ENCODE results near the gene NEUROD2. TPM values are rescaled to one million over a fixed set of nuclear protein-coding genes. Genes with fewer than 3 reads are reported as not detected.
A peak's percentile ranks its signal among the peaks of the same experiment; 100 is the strongest.

Gene NEUROD2
- total and polyA plus RNA-seq, 2 of the 13 experiments (the other 11 are each of a cell fraction or from before 2014, with no cell fraction given), result not detected

DNA sequence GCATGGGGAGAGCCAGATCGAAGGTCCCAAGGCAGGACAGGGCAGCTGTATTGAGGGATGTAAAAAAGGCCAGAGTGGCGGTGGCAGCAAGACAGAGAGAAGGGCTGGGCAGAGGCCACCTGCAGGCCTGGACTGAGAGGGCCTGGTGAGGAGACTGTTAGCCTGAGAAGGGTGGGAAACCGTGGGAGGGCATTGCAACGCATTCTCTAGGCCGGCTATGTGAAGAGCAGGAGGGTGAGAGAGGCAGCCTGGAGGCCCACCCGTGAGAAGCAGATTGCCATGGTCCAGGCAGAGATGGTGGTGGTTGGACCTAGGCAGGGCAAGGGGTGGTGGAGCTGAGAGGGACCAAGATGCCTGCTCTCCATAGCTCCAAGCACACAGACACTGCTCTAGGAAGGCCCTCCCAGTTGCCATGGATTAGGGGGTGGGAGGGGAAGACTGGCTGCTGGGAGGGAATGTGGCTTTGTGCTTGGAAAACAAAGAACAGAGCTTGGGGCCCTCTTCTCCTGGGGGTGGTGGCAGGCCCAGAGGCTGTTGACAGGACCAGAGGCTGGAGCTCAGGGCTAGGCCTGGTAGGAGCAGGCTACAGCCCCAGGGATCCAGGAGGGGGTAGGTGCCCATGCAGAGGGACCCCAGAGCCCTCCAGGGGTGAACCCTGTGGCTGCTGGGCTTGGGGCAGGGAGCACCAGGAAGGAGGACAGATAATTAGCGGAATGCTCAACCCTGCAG, 45.0 kb upstream of the NEUROD2 start (continued):
- TF ChIP-seq ZBTB25 (CRISPR knock-in tag; IDR thresholded peaks at IDR 0.05) (no peak), MAFF (IDR thresholded peaks at IDR 0.05; ENCODE audit: low read depth, low read length) (no peak), TMF1 (CRISPR knock-in tag; IDR thresholded peaks at IDR 0.05; ENCODE audit: low read depth) (no peak), ZNF761 (CRISPR knock-in tag; conservative IDR thresholded peaks at IDR 0.05) (no peak), SAP130 (CRISPR knock-in tag; IDR thresholded peaks at IDR 0.05; ENCODE audit: low read depth) (peak; percentile 71), ATRX (CRISPR knock-in tag; IDR thresholded peaks at IDR 0.05; ENCODE audit: borderline replicate concordance) (no peak), CENPT (CRISPR knock-in tag; IDR thresholded peaks at IDR 0.05; ENCODE audit: low read depth) (0 out of 2 replicates have a peak, but pooled peaks have one; percentile 24), POLR2G (IDR thresholded peaks at IDR 0.05; ENCODE audit: low read depth, low read length) (no peak), CBX5 (CRISPR knock-in tag; IDR thresholded peaks at IDR 0.05; ENCODE audit: borderline replicate concordance) (no peak), KMT2B (CRISPR knock-in tag; IDR thresholded peaks at IDR 0.05) (peak; percentile 17; the same call in 1 of the 2 replicates), NFIC (IDR thresholded peaks at IDR 0.05; ENCODE audit: low read length) (no peak), SPEN (CRISPR knock-in tag; IDR thresholded peaks at IDR 0.05; ENCODE audit: low read depth) (peak; percentile 68), ZNF362 (CRISPR knock-in tag; IDR thresholded peaks at IDR 0.05; ENCODE audit: borderline replicate concordance) (no peak), ELF4 (CRISPR knock-in tag; IDR thresholded peaks at IDR 0.05; ENCODE audit: borderline replicate concordance) (no peak), MTA1 (CRISPR knock-in tag; IDR thresholded peaks at IDR 0.05; ENCODE audit: borderline replicate concordance) (peak; percentile 75; the same call in 1 of the 2 replicates), MBNL3 (CRISPR knock-in tag; conservative IDR thresholded peaks at IDR 0.05) (no peak), ZNF335 (CRISPR knock-in tag; IDR thresholded peaks at IDR 0.05) (no peak), ASH2L (IDR thresholded peaks at IDR 0.05; ENCODE audit: insufficient read length, low read depth, low read length) (peak; percentile 23), ZNF687 (CRISPR knock-in tag; IDR thresholded peaks at IDR 0.05) (peak; percentile 69), ZMYM3 (CRISPR knock-in tag; IDR thresholded peaks at IDR 0.05) (0 out of 2 replicates have a peak, but pooled peaks have one; percentile 41)
- TF ChIP-seq, protein P1, sequence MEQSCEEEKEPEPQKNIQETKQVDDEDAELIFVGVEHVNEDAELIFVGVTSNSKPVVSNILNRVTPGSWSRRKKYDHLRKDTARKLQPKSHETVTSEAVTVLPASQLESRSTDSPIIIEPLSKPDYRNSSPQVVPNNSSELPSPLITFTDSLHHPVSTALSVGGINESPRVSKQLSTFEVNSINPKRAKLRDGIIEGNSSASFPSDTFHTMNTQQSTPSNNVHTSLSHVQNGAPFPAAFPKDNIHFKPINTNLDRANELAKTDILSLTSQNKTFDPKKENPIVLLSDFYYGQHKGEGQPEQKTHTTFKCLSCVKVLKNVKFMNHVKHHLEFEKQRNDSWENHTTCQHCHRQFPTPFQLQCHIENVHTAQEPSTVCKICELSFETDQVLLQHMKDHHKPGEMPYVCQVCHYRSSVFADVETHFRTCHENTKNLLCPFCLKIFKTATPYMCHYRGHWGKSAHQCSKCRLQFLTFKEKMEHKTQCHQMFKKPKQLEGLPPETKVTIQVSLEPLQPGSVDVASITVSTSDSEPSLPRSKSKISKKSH (CRISPR knock-in tag; IDR thresholded peaks at IDR 0.05; ENCODE audit: borderline replicate concordance), result no peak

All from HepG2 (cell line).